Hepatocyte (in vitro differentiated cells): ENCODE results near the gene UBXN4. TPM values are rescaled to one million over a fixed set of nuclear protein-coding genes. Genes with fewer than 3 reads are reported as not detected.

Source experiments
- DNase-seq: peaks from one replicate; pipeline ENCODE4 v3.0.0-alpha.2; 2016; ENCODE audit warnings: low spot score
- H2AFZ ChIP-seq: fragments of 200-600 bp; sonication (generic); 2 replicates; pipeline ENCODE4 v1.6.0; 2016; ENCODE audit warnings: antibody characterized with exemption, mild to moderate bottlenecking
- H3K27ac ChIP-seq: fragments of 200-600 bp; sonication (generic); 2 replicates; pipeline ENCODE4 v1.5.1; 2016; ENCODE audit warnings: mild to moderate bottlenecking
- H3K27me3 ChIP-seq: fragments of 200-600 bp; sonication (generic); 2 replicates; pipeline ENCODE4 v1.6.1; 2016
- H3K36me3 ChIP-seq: fragments of 200-600 bp; sonication (generic); replicated peaks from 2 replicates; pipeline ENCODE4 v1.5.1; 2016; ENCODE audit warnings: low read depth; ENCODE audit not compliant: insufficient read depth
- H3K4me1 ChIP-seq: fragments of 200-600 bp; sonication (generic); 2 replicates; pipeline ENCODE4 v1.5.1; 2016; ENCODE audit warnings: mild to moderate bottlenecking, moderate library complexity; ENCODE audit not compliant: insufficient read depth
- H3K4me2 ChIP-seq: fragments of 200-600 bp; sonication (generic); 2 replicates; pipeline ENCODE4 v1.6.0; 2016
- H3K4me3 ChIP-seq: fragments of 200-600 bp; sonication (generic); 2 replicates; pipeline ENCODE4 v1.5.1; 2016; ENCODE audit warnings: mild to moderate bottlenecking
- H3K79me2 ChIP-seq: fragments of 200-600 bp; sonication (generic); 2 replicates; pipeline ENCODE4 v1.6.0; 2017; ENCODE audit warnings: mild to moderate bottlenecking
- H3K9me2 ChIP-seq: fragments of 200-600 bp; sonication (generic); replicated peaks from 2 replicates; pipeline ENCODE4 v1.6.0; 2017; ENCODE audit warnings: mild to moderate bottlenecking; ENCODE audit not compliant: insufficient read depth
- H3K9me3 ChIP-seq: fragments of 200-600 bp; sonication (generic); 2 replicates; pipeline ENCODE4 v1.5.1; 2016; ENCODE audit warnings: low read depth, mild to moderate bottlenecking
- H4K20me1 ChIP-seq: fragments of 200-600 bp; sonication (generic); 2 replicates; pipeline ENCODE4 v1.6.0; 2016; ENCODE audit warnings: mild to moderate bottlenecking; ENCODE audit not compliant: insufficient read depth, poor library complexity, severe bottlenecking
- CTCF ChIP-seq: fragments of 200-600 bp; sonication (generic); IDR thresholded peaks from 2 replicates; pipeline ENCODE4 v1.5.1; 2016; ENCODE audit warnings: antibody characterized with exemption, mild to moderate bottlenecking; ENCODE audit not compliant: poor library complexity
- EZH2 ChIP-seq: fragments of 200-600 bp; sonication (generic); IDR thresholded peaks from 2 replicates; pipeline ENCODE4 v1.6.1; 2016; ENCODE audit warnings: antibody characterized with exemption, mild to moderate bottlenecking, borderline replicate concordance
- EZH2phosphoT487 ChIP-seq: fragments of 200-600 bp; sonication (generic); IDR thresholded peaks from one replicate; pipeline ENCODE4 v1.6.1; 2018; ENCODE audit warnings: antibody characterized with exemption, mild to moderate bottlenecking, low read depth, moderate library complexity; ENCODE audit not compliant: unreplicated experiment, severe bottlenecking
- WGBS: methylation state at CpG from one replicate; pipeline ENCODE4 v1.1.6; 2016; ENCODE audit warnings: low lambda C conversion rate; ENCODE audit errors: missing lambda C conversion rate; 5-methylcytosine and 5-hydroxymethylcytosine counted together
- polyA plus RNA-seq: library from polyadenylated mRNA; unstranded; fragments of >200 nt; fragmentation: Nextera tagmentation; extraction: Ambion mirVana; gene quantifications from 2 replicates; pipeline ENCODE4 v1.2.1, GENCODE V29; 2016
- total RNA-seq: library from RNA; depleted of rRNA; stranded (reverse); fragments of >200 nt; gene quantifications from 2 replicates; pipeline ENCODE4 v1.2.3, GENCODE V29; 2014

UBXN4 gene
- total and polyA plus RNA-seq, 2 experiments from 2014 or later: 111 to 244 TPM

- Histone ChIP-seq H3K4me1 (no peaks in the 10 kb centered on the region), H3K36me3 (no peaks in the 10 kb centered on the region), H3K4me3 (no peak overlapping the region), H3K79me2 (no peaks in the 10 kb centered on the region), H3K4me2 (no peak overlapping the region), H3K27me3 (no peaks in the 10 kb centered on the region), H4K20me1 (no peaks in the 10 kb centered on the region), H3K9me3 (no peaks in the 10 kb centered on the region), H2AFZ (no peak overlapping the region), H3K9me2 (no peaks in the 10 kb centered on the region), H3K27ac (no peak overlapping the region)
- 90% methylated on average over 2 of the region's 2 CpGs for WGBS
- TF ChIP-seq CTCF: no peak
- no peak for TF ChIP-seq EZH2
- no peak for TF ChIP-seq EZH2phosphoT487
- DNase-seq: no peak
These were observed 8.6 kb upstream of the UBXN4 start for GRCh38 chr2:135733045-135733444.

- 97% methylated on average over 5 of the region's 5 CpGs for WGBS
- TF ChIP-seq EZH2: no peak
- TF ChIP-seq CTCF: no peak
- no peak for TF ChIP-seq EZH2phosphoT487
- no peaks in the 10 kb centered on the region for H3K9me2 ChIP-seq
These were observed 5.1 kb upstream of the UBXN4 start for GRCh38 chr2:135736546-135736945.

GRCh38 chr2:135740206-135740605 lies 1.4 kb upstream of the UBXN4 start:
- 94% methylated on average over 3 of the region's 3 CpGs for WGBS
- Histone ChIP-seq H3K36me3 (no peaks in the 10 kb centered on the region), H2AFZ (no peak overlapping the region), H4K20me1 (peaks cover 23% of the 10 kb centered on the region), H3K9me3 (no peaks in the 10 kb centered on the region), H3K27me3 (no peaks in the 10 kb centered on the region), H3K27ac (no peak overlapping the region), H3K4me2 (no peak overlapping the region), H3K79me2 (peaks cover 32% of the 10 kb centered on the region), H3K9me2 (no peaks in the 10 kb centered on the region), H3K4me3 (no peak overlapping the region), H3K4me1 (peaks cover 6% of the 10 kb centered on the region)
- no peak for TF ChIP-seq EZH2phosphoT487
- no peak for TF ChIP-seq CTCF
- no peak for TF ChIP-seq EZH2
- no peak for DNase-seq

More at GRCh38 chr2:135736546-135736945, 5.1 kb upstream of the UBXN4 start:
- Histone ChIP-seq H4K20me1 (no peaks in the 10 kb centered on the region), H3K4me3 (no peak overlapping the region), H2AFZ (no peak overlapping the region), H3K79me2 (no peaks in the 10 kb centered on the region), H3K9me3 (no peaks in the 10 kb centered on the region), H3K36me3 (no peaks in the 10 kb centered on the region), H3K27ac (no peak overlapping the region), H3K27me3 (no peaks in the 10 kb centered on the region), H3K4me1 (no peaks in the 10 kb centered on the region), H3K4me2 (no peak overlapping the region)
- DNase-seq: no peak

GRCh38 chr2:135741043-135741394 lies 636 bp upstream of the UBXN4 start:
- Histone ChIP-seq H3K9me2 (no peaks in the 10 kb centered on the region), H3K9me3 (no peaks in the 10 kb centered on the region), H3K79me2 (peaks cover 40% of the 10 kb centered on the region), H3K4me2 (no peak overlapping the region), H4K20me1 (peaks cover 28% of the 10 kb centered on the region), H2AFZ (peak overlapping the region; percentile 77), H3K4me1 (peaks cover 6% of the 10 kb centered on the region), H3K36me3 (no peaks in the 10 kb centered on the region), H3K4me3 (no peak overlapping the region), H3K27me3 (no peaks in the 10 kb centered on the region), H3K27ac (no peak overlapping the region)
- 89% methylated on average over 11 of the region's 11 CpGs for WGBS
- no peak for DNase-seq
- TF ChIP-seq CTCF: no peak
- no peak for TF ChIP-seq EZH2phosphoT487
- TF ChIP-seq EZH2: no peak
